ENCODE data around the gene TLX3. TPM values are rescaled to one million over a fixed set of nuclear protein-coding genes. Genes with fewer than 3 reads are reported as not detected.
"Not testable (repeated sequence)": the region's sequence is repeated elsewhere in the genome, so short reads cannot be mapped to it uniquely, and the experiment has no call there.

TLX3 gene
- total and polyA plus RNA-seq, 3 donors from 2014 or later: 0.21 TPM; not detected in 2

GRCh38 chr5:171355302-171355724 is 46.3 kb downstream of the TLX3 start:
- no peak for TF ChIP-seq POLR2A (IDR thresholded peaks at IDR 0.05)
- TF ChIP-seq CTCF (IDR thresholded peaks at IDR 0.05): no peak
- H3K27me3 ChIP-seq: no peaks in the 10 kb centered on the region
- no peaks in the 10 kb centered on the region for H3K36me3 ChIP-seq (ENCODE audit: low read depth, missing control alignments)
- H3K4me3 ChIP-seq: no peak overlapping the region
- intact Hi-C loops (cut with DNase I; ENCODE audit: low total_unique reads): no loop called here
- no peak for DNase-seq
- no peak overlapping the region for H3K27ac ChIP-seq
- no peaks in the 10 kb centered on the region for H3K9me3 ChIP-seq
- no peaks in the 10 kb centered on the region for H3K4me1 ChIP-seq
- 91 to 93% methylated on average over 5 of the region's 5 CpGs for WGBS, 2 donors

GRCh38 chr5:171357843-171358242 is 48.8 kb downstream of the TLX3 start:
- TF ChIP-seq POLR2A (IDR thresholded peaks at IDR 0.05): no peak
- no peak for TF ChIP-seq CTCF (IDR thresholded peaks at IDR 0.05)
- DNase-seq: no peak
- no peaks in the 10 kb centered on the region for H3K27me3 ChIP-seq
- no peak overlapping the region for H3K27ac ChIP-seq
- intact Hi-C loops (cut with DNase I; ENCODE audit: low total_unique reads): no loop called here
- H3K36me3 ChIP-seq (ENCODE audit: low read depth, missing control alignments): no peaks in the 10 kb centered on the region
- no peak overlapping the region for H3K4me3 ChIP-seq
- WGBS, 2 donors: 79% methylated on average over 2 of the region's 2 CpGs
- H3K9me3 ChIP-seq: no peaks in the 10 kb centered on the region
- no peaks in the 10 kb centered on the region for H3K4me1 ChIP-seq

- DNase-seq; H3K27me3 ChIP-seq; H3K4me3 ChIP-seq; H3K27ac ChIP-seq; H3K4me1 ChIP-seq; H3K36me3 ChIP-seq (ENCODE audit: low read depth, missing control alignments); H3K9me3 ChIP-seq; intact Hi-C loops (cut with DNase I; ENCODE audit: low total_unique reads): not testable (repeated sequence)
- 59 to 68% methylated on average over 7 of the region's 7 CpGs for WGBS, 2 donors
Measured at GRCh38 chr5:171361151-171361550, 52.1 kb downstream of the TLX3 start.

Small RNA genes within 50 kb of the gene (small RNA-seq; reads per million reads assigned to genes)
- 0 reads per million in 2 donors for gene AC091980.1
- gene RN7SL339P: 0 reads per million in 2 donors

Other genes starting within 250 kb of the TLX3 start
- 100 to 1,000 TPM; 398 to 430 TPM for gene NPM1, start 78.6 kb downstream of the TLX3 start, total RNA-seq
- gene NPM1, start 78.6 kb downstream of the TLX3 start, polyA plus RNA-seq (ENCODE audit: insufficient read depth, low read depth, low replicate concordance): 835 TPM
- under 1 TPM; 0.68 to 0.79 TPM for gene FGF18, start 110.4 kb downstream of the TLX3 start, total RNA-seq
- gene FGF18, start 110.4 kb downstream of the TLX3 start, polyA plus RNA-seq (ENCODE audit: insufficient read depth, low read depth, low replicate concordance): 1.6 TPM